ELR (cell line): ENCODE data around the gene RRBP1.
A peak's percentile ranks its signal among the peaks of the same experiment; 100 is the strongest.

Source experiments
- DNase-seq: peaks from one replicate; pipeline ENCODE4 v3.0.0-alpha.2; 2015; ENCODE audit warnings: low read depth

RRBP1 gene, protein sequence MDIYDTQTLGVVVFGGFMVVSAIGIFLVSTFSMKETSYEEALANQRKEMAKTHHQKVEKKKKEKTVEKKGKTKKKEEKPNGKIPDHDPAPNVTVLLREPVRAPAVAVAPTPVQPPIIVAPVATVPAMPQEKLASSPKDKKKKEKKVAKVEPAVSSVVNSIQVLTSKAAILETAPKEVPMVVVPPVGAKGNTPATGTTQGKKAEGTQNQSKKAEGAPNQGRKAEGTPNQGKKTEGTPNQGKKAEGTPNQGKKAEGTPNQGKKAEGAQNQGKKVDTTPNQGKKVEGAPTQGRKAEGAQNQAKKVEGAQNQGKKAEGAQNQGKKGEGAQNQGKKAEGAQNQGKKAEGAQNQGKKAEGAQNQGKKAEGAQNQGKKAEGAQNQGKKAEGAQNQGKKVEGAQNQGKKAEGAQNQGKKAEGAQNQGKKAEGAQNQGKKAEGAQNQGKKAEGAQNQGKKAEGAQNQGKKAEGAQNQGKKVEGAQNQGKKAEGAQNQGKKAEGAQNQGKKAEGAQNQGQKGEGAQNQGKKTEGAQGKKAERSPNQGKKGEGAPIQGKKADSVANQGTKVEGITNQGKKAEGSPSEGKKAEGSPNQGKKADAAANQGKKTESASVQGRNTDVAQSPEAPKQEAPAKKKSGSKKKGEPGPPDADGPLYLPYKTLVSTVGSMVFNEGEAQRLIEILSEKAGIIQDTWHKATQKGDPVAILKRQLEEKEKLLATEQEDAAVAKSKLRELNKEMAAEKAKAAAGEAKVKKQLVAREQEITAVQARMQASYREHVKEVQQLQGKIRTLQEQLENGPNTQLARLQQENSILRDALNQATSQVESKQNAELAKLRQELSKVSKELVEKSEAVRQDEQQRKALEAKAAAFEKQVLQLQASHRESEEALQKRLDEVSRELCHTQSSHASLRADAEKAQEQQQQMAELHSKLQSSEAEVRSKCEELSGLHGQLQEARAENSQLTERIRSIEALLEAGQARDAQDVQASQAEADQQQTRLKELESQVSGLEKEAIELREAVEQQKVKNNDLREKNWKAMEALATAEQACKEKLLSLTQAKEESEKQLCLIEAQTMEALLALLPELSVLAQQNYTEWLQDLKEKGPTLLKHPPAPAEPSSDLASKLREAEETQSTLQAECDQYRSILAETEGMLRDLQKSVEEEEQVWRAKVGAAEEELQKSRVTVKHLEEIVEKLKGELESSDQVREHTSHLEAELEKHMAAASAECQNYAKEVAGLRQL (N-terminal part only)

DNA sequence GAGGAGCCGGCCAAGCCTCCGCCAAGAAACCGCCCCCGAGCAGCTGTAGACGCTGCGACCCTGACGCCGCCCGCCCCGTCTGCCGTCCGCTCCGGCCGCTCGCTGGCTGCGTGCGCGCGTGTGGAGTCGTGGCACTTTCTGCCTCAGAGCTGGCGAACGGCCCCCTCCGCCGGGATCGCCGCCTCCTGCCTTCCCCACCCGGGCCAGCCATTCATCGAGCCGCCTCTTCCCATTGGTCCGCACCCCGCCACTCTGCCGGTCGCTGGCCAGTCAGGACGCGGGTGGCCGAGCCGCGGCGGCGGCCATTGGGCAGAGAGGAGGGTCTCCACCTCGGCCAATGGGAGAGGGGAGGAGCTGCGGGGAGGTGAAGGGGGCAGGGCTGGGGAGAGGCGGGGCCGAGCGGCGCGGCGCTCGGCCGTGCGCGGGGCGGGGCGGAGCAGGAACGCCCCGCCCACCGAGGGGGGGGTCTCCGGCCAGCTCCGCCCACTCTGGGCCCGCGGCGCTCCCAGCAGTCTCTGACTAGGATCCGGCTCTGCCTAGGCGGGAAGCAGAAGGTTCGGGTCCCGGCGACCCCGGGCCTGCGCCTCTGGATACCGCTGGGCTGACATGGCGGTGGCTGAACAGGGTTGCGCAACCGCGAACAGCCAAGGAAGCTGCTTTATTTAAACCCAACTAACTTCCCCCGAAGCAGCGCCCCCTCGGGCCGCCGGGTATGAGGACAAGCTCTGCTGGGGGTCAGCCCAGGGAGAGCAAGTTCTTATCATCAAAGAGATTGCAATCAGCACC lies at the start of gene RRBP1:
Gene RRBP1 (minus strand): TSS at position 140 of the 786 bp plus-strand sequence. CDS start 21,735 bp downstream, outside the sequence.
- DNase-seq: peak; percentile 95

DNA sequence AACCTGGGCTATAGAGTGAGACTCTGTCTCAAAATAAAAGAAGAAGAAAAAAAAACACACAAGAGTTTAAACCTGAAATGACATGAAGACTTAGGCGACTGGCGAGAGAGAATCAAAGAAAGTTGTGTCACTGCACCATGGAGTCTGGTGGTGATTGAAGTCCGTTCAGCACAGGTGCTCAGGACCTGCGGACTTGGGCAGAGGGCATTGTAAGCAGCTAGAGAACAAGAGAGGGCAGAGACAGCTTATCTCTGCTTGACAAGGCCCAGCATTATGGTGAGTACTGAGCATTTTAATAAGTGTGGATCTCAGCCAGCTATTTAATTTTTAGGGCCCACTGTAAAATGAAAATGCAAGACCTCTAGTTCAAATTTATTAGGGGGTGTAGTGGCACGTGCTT lies 49.2 kb upstream of the RRBP1 start:
- no peak for DNase-seq

DNA sequence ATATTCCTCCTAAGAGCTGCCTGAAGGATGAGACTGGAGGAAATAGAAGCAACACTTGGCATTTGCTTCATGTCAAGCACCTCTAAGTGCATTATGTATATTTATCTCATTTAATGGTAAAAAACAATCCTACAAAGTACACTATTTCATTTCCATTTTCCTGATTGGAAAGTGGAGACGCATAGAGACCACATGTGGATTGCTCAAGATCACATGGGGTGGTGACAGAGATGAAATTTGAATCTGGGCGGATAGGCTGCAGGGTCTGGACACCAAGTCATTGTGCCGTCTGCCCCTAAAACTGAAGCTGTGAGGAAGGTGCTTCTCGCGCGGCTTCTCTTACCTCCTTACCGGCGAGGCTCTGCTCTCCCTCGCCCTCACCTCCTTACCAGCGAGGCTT lies 48.0 kb upstream of the RRBP1 start:
- DNase-seq: no peak

DNA sequence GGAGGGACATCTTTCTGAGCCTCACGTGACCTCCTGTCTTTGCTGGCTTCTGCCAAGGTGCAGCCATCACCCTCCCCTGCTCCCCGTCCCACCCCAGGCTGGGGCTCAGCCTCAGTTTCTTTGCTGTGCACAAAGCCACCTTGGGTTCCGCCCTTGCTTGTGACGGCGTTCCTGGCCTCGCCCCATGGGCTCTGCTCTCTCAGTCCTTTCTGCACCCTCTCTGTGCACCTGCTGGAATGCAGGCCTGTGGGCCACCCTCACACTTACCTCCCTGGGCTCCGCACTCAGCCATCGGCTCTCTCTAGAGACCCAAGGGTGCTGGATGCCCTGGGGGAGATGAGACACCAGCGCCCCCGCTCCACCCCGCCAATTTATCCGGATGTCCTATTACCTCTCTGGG lies 46.0 kb upstream of the RRBP1 start:
- no peak for DNase-seq

DNA sequence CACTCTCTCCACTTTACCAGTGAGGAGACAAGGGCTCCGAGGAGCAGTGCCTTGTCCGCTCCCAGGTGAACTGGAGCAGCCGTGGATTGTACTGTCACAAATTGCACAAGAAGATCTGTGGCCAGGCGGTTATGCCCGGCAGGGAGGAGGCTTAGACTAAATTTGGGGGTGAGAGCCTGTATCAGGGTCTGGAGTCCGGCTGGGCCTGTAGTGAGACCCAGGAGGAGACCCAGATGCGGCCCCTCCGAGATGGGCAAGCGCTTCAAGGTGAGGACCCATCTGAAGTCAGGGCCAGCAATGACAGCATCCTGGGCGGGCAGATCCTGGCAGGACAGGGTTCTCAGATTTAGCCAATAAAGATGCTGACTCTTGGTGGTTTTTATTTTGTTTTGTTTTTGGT lies 45.3 kb upstream of the RRBP1 start:
- DNase-seq: no peak

DNA sequence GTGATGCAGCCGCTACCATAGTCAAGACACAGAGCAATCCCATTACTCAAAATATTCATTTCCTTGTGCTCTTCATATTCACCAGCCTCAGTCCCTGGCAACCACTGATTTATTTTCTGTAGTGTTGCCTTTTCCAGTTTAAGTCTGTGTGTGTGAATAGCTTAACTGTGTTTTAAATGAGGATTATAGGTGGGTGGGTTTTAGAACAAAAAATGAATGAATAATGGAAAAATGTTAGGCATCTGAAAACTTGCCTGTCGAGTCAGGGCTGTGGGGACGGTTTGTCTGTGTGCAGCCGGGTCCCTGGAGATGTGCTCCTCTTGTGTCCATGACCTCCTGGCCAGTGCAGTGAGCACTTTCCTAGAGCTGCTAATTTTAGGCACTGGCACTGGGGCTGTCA lies 44.9 kb upstream of the RRBP1 start:
- DNase-seq: no peak

DNA sequence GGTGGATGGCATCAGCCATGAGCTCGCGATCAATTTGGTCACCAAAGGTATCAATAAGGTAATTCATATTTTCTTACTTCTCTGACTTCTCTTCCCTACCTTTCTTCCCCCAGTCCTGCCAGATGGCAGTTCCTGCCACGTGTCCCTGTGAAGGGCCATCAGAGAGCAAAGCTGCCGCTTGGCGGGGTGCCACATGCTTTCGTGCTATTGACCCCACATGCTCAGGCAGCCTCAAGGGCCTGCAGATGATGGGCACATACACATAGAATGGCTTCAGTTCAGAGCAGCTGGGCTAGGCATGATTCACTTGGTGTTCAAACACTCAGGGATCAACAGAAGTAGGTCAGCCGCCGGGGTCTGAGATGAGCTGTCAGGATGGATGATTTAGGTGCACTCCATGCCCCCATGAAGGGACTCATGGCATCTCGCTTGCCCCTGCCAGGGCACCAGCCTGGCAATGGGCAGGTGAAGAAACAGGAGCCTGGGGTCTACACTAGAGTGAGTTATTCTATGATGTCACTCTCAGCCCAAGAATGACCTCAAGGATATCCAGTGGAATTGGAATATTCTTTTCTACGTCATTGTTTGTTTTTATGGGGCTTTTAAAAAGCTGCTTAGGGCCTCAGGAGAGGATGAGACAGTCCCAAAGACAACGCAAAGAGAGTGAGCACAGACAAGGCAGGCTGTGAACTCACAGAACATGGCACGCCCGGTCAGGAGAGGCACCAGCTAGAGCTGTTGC lies 43.2 kb upstream of the RRBP1 start:
- DNase-seq: no peak

DNA sequence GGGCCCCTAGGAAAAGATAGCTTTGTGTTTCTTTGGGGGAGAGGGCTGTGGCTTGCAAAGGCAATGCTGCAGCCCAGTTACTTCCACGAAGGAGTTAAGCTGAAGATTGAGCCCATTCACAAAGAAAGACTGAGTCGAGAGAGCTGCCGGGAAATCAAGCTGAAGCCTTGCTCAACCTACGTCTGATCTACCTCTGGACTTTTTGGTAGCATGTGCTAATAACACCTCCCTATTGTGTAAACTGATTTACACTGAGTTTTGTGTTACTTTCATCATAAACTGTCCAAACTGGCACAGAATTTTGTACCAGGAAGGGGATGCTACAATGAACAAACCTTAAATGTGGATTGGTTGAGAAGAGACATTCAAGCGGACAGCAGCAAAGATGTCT lies 41.3 kb upstream of the RRBP1 start:
- DNase-seq: no peak

DNA sequence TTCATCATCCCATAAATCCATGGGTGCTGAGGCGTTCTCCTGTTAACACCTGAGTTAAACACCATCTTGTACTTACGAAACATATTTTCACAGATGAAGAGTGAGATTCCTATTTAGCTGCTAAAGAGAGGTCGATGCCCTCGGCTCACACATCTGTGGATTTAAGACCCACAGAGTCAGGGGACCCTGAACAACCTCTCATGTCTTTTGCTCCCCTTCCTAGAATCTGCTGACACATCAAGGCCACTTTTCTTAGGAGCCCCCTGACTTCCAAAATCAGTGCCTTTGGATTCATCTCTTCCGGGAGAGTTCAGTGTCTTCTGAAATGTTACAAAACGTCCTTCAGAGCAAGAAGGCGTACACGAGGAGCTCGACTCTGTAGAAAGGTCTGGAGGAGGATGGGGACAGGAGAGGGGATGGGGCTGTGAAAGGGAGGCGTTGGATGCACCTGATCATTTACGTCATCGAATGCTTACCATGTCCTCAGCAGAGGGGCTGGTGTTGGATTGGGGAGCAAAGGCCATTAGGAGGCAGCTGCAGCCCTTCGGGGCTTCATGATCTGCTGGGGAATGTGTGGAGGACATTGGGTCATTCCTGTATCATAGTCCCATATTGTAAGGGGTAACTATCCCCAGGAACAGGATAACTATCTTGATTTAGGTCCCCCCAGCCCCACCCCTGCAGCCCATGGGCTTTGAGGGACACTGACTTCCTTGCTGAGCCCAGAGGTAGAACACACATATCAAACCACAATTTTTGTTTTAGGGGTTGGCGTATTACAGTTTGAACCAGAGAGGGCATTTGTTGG lies 40.7 kb upstream of the RRBP1 start:
- no peak for DNase-seq

DNA sequence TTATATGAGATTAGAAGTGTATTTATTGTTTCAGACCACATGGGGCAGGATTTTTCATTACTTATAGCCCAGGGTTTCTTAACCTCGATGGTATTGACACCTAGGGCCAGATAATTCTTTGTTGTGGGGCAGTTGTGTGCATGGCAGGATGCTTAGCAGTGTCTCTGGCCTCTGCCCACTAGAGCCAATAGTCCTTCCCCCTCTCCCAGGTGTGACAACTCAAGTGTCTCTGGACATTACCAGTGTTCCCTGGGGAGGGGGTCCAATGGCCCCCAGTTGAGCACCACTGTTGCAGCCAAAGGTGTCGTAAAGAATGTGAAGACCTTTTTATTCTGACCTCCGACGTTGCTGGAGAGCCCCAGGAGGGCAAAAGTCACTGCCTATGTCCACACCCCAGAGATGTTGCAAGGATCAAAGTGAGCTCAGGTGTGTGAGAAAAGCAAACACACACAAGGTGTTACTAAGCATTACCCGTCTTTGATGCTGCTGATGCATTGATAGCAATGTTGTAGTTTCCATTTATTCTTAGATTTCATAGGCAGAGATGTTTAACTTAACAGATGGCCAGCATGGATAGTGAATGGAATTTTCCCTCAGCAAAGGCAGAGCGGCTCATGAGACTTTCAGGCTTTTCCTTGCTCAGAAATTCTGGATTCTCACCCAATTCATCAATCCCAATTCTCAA lies 39.9 kb upstream of the RRBP1 start:
- peak; percentile 22 for DNase-seq

DNA sequence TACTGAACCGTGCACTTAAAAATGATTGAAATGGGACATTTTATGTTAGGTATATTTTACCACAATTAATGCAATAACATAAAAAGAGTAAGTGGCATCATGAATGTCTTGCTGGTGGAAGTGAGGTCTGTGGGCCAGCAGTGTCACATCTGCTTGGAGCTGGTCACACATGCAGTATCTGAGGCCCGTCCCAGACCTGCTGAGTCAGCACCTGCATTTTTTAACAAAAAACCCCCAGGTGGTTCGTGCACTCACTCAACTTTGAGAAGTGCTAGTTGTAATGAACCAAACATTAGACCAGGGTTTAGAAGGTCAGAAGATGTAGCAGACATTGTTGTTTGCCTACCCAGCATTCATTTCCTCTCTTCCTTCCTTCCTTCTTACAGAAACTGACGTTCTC lies 38.7 kb upstream of the RRBP1 start:
- no peak for DNase-seq

DNA sequence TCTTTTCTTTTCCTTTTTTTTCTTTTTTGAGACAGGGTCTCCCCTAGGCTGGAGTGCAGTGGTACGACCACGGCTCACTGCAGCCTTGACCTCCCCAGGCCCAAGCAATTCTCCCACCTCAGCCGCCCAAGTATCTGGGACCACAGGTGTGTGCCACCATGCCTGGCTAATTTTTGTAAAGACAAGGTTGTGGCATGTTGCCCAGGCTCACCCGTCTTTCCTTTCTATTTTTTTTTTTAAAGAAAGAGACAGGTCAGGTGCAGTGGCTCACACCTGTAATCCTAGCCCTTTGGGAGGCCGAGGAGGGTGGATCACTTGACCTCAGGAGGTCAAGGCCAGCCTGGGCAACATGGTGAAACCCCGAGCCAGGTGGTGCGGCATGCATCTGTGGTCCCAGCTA lies 34.3 kb upstream of the RRBP1 start:
- no peak for DNase-seq

DNA sequence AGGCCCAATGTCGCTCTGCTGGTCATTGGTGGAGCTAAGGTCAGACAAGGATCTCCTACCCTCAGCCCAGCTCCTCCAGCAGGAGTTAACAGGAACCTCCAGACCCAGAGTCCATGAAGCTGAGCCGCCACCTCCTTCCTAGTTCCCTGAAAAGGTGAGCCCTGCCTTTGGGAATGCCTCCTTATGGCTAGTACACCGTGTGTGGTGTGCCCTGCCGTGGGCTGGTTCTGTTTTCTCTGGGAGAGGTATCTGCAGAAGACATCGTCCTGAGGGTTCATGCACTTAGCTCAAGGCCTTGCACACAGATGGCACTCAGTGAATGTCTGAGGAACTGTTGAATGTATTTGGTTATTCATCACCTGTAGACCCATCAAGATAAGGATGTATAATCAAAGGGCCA lies 33.0 kb upstream of the RRBP1 start:
- DNase-seq: no peak

DNA sequence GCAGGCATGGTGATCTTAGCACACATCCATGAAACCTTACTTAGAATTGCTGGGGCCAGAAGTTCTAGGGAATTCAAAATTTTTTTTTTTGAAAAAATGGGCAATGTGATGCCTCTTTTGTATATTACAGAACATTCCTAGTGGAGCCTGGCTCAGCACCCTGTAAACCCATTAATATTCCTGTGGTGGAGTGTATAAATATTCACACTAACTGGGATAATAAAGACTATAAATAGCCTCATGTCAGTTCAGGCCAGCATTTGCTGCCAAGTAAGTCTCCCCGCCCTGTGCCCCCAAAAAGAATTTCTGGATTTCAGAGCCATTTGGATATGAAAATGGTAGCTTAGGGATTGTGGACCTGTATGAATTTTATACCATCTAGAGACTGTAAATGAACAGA lies 32.6 kb upstream of the RRBP1 start:
- no peak for DNase-seq

DNA sequence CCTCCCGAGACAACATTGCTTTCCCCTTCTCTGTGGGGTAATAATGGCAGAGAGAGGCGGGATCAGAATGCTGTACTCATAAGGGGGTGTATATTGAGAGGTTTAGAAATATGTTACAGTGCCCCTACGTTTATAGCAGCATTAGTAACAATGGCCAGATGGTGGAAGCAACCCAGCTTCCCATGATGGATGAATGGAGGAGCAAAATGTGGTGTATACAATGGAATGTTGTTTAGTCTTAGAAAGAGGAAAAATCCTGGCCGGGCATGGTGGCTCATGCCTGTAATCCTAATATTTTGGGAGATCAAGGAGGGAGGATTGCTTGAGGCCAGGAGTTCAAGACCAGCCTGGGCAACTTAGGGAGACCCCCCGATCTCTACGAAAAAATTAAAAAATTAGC lies 30.7 kb upstream of the RRBP1 start:
- no peak for DNase-seq

DNA sequence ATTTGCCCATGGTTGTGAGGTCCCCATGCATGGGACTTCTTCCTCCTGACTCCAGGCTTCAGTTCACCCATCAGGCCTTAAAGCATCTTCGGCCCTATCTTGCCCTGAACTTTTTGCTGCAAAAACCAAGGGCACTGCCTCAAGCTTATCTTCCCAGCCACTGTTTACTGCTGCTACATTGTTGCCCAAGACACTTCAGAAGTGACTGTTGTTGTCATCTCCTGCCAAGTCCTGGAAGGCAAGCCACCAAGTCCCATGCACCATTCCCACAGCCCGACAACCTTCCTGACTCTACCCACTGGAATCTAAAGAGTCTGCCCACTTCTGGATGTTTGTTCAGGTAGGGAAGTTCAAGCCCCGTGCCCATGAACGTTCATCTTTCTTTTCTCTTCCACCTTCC lies 30.2 kb upstream of the RRBP1 start:
- DNase-seq: no peak

DNA sequence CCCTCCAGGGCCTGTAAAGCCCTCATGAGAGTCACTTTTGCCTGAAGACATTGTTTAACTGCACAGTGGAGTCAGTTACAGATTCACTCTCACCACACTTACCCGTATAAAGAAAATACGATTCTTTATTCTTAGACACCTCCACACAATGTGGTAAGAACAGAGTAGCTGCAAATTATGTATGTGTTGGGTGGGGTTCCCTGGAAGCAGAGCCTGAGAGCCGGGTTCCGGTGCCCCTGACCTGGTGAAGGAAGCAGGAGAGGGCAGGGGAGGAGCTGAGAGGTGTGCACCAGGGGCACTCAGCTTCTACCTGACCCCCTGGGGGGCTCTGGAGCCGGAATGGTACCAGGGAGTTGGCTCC lies 29.2 kb upstream of the RRBP1 start:
- no peak for DNase-seq

DNA sequence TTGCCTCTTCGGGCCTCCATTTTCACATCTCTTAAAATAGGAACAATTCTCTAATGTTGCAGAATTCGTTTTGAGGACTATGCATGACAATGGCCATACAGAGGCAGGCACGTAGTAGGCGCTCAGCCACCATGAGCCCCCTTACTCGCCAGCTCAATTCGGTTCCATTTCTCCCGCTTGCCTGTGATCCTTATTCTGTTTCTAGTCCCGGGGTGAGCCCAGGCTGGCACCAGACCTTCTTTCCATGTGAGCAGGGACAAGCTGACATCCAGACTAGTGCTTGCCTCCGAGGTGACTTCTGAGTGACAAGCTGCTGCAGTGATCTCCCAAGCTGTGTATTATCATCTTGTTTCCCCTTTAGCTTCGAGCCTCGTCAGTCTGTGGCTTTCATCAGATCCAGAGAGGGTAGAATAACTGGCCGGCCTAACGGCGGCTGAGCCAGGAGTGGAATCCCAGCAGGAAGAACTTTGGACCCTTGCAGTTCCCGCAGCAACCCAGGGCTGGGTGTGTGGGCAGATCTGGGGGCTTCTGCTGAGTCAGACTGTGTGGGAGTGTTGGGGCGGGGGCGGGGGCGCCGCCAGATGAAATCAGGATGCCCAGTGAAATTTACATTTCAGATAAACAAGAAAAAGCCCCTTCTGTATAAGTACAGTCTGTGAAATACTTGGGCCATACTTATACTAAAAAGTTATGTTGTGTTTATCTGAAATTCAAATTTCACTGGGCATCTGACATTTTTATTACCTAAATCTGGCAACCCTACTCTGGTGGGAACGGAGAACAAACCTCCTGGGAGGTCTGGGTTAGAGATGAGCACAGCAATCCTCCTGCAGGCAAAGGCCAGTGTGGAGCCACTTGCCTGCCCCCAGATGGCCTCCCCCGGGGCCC lies 28.6 kb upstream of the RRBP1 start:
- no peak for DNase-seq
